Fibroblast of lung (primary cell): ENCODE measurements around the gene CNKSR2. TPM values are rescaled to one million over a fixed set of nuclear protein-coding genes. Genes with fewer than 3 reads are reported as not detected.

Source experiments
- DNase-seq, 2 donors: peaks; one replicate each; pipeline versions ENCODE4 v3.0.0 to v3.0.0-alpha.2; 2010; ENCODE audit warnings: low read depth in 2 of 2
- H2AFZ ChIP-seq: 2 replicates; pipeline ENCODE4 v1.5.1; 2012; ENCODE audit warnings: low read length, control low read depth, inconsistent platforms
- H3K27ac ChIP-seq: 2 replicates; pipeline ENCODE4 v1.5.1; 2011; ENCODE audit warnings: low read length, control low read depth; ENCODE audit not compliant: insufficient read depth
- H3K27me3 ChIP-seq: 2 replicates; pipeline ENCODE4 v1.5.1; 2011; ENCODE audit warnings: mild to moderate bottlenecking, low read length; ENCODE audit not compliant: control insufficient read depth, insufficient read depth
- H3K36me3 ChIP-seq: 2 replicates; pipeline ENCODE4 v1.5.1; 2011; ENCODE audit warnings: low read length; ENCODE audit not compliant: control insufficient read depth, insufficient read depth
- H3K4me1 ChIP-seq: 2 replicates; pipeline ENCODE4 v1.5.1; 2011; ENCODE audit warnings: low read length; ENCODE audit not compliant: control insufficient read depth, insufficient read depth; ENCODE audit errors: extremely low read depth
- H3K4me2 ChIP-seq: 2 replicates; pipeline ENCODE4 v1.5.1; 2011; ENCODE audit warnings: low read length, control low read depth; ENCODE audit not compliant: insufficient read depth; ENCODE audit errors: extremely low read depth
- H3K4me3 ChIP-seq, 4 experiments: fragments of 200-600 bp in 1 of 4; sonication (generic) in 1 of 4; replicated peaks in 1 of 4; 2 replicates each; pipeline ENCODE4 v1.5.1; 2011 to 2016; ENCODE audit warnings: low read length in 4 of 4, low read depth in 3 of 4, mild to moderate bottlenecking in 3 of 4, control low read depth in 2 of 4, inconsistent platforms in 1 of 4, mixed read lengths in 1 of 4; ENCODE audit not compliant: insufficient read depth in 1 of 4; ENCODE audit errors: control extremely low read depth in 1 of 4
- H3K79me2 ChIP-seq: 2 replicates; pipeline ENCODE4 v1.5.1; 2012; ENCODE audit warnings: mild to moderate bottlenecking, low read length, inconsistent platforms; ENCODE audit not compliant: control insufficient read depth, insufficient read depth
- H3K9ac ChIP-seq: 2 replicates; pipeline ENCODE4 v1.5.1; 2011; ENCODE audit warnings: mild to moderate bottlenecking, low read length, control low read depth; ENCODE audit not compliant: insufficient read depth
- H3K9me3 ChIP-seq: 2 replicates; pipeline ENCODE4 v1.5.1; 2012; ENCODE audit warnings: low read depth, low read length; ENCODE audit not compliant: control insufficient read depth, insufficient read depth
- H4K20me1 ChIP-seq: 2 replicates; pipeline ENCODE4 v1.5.1; 2011; ENCODE audit warnings: low read length; ENCODE audit not compliant: control insufficient read depth, insufficient read depth; ENCODE audit errors: extremely low read depth
- CTCF ChIP-seq, 2 donors: IDR thresholded peaks in 1 of 2; conservative IDR thresholded peaks in 1 of 2; 1 replicate in 1 of 2; 2 replicates in 1 of 2; pipeline ENCODE4 v1.5.1; 2011 to 2012; ENCODE audit warnings: low read length in 2 of 2, control low read depth in 1 of 2, inconsistent platforms in 1 of 2, low read depth in 1 of 2, mild to moderate bottlenecking in 1 of 2
- EZH2 ChIP-seq: IDR thresholded peaks from 2 replicates; pipeline ENCODE4 v1.5.1; 2012; ENCODE audit warnings: low read length, control low read depth, mild to moderate bottlenecking; ENCODE audit errors: missing control alignments
- polyA plus RNA-seq, 2 donors: library from polyadenylated mRNA; depleted of rRNA in 1 of 2; stranded (reverse) in 1 of 2; unstranded in 1 of 2; fragments of >200 nt; gene quantifications; 2 replicates each; pipeline ENCODE4 v1.2.1, GENCODE V29; 2011 to 2012; ENCODE audit warnings: missing spikeins in 1 of 2
- total RNA-seq: library from RNA; depleted of rRNA; stranded (reverse); fragments of >200 nt; gene quantifications from 2 replicates; pipeline ENCODE4 v1.2.1, GENCODE V29; 2014

Gene CNKSR2
- total and polyA plus RNA-seq, 2 donors (not counting 1 experiment from before 2014, with no cell fraction given), result 0.16 to 0.33 TPM

- H3K36me3 ChIP-seq, result no peaks in the 10 kb centered on the region
- no peak overlapping the region for H2AFZ ChIP-seq
- TF ChIP-seq CTCF (conservative IDR thresholded peaks at IDR 0.05 in 1 of 2, IDR thresholded peaks at IDR 0.05 in 1 of 2; ENCODE audit: low read depth in 1 of 2, low read length in 2 of 2) (no peak), EZH2 (no peak)
These were observed 285.9 kb downstream of the CNKSR2 start for GRCh38 chrX:21660156-21660555.

GRCh38 chrX:21661316-21661715 is 287.1 kb downstream of the CNKSR2 start:
- H3K4me3 ChIP-seq, result no peak overlapping the region
- no peaks in the 10 kb centered on the region for H4K20me1 ChIP-seq
- H3K9ac ChIP-seq, result no peak overlapping the region
- H3K36me3 ChIP-seq, result no peaks in the 10 kb centered on the region
- no peaks in the 10 kb centered on the region for H3K79me2 ChIP-seq
- H2AFZ ChIP-seq, result no peak overlapping the region
- no peak for DNase-seq
- no peak overlapping the region for H3K27ac ChIP-seq
- no peaks in the 10 kb centered on the region for H3K9me3 ChIP-seq
- H3K4me1 ChIP-seq, result no peaks in the 10 kb centered on the region
- H3K27me3 ChIP-seq, result no peaks in the 10 kb centered on the region
- no peak for TF ChIP-seq EZH2
- no peak for TF ChIP-seq CTCF (conservative IDR thresholded peaks at IDR 0.05 in 1 of 2, IDR thresholded peaks at IDR 0.05 in 1 of 2; ENCODE audit: low read depth in 1 of 2, low read length in 2 of 2)
- H3K4me2 ChIP-seq, result no peak overlapping the region

More at GRCh38 chrX:21660156-21660555, 285.9 kb downstream of the CNKSR2 start:
- Histone ChIP-seq H3K4me3 (no peak overlapping the region), H3K27me3 (no peaks in the 10 kb centered on the region), H3K4me1 (no peaks in the 10 kb centered on the region), H3K4me2 (no peak overlapping the region), H3K9ac (no peak overlapping the region), H3K79me2 (no peaks in the 10 kb centered on the region), H3K27ac (no peak overlapping the region), H3K9me3 (no peaks in the 10 kb centered on the region), H4K20me1 (no peaks in the 10 kb centered on the region)
- no peak for DNase-seq

- no peaks in the 10 kb centered on the region for H3K27me3 ChIP-seq
- DNase-seq, result no peak
These were observed 288.5 kb downstream of the CNKSR2 start for GRCh38 chrX:21662761-21663160.

More at GRCh38 chrX:21662761-21663160, 288.5 kb downstream of the CNKSR2 start:
- H3K79me2 ChIP-seq, result no peaks in the 10 kb centered on the region
- no peak overlapping the region for H3K4me3 ChIP-seq
- H3K4me2 ChIP-seq, result no peak overlapping the region
- H2AFZ ChIP-seq, result no peak overlapping the region
- no peaks in the 10 kb centered on the region for H3K4me1 ChIP-seq
- H3K36me3 ChIP-seq, result no peaks in the 10 kb centered on the region
- TF ChIP-seq EZH2, result no peak
- TF ChIP-seq CTCF (conservative IDR thresholded peaks at IDR 0.05 in 1 of 2, IDR thresholded peaks at IDR 0.05 in 1 of 2; ENCODE audit: low read depth in 1 of 2, low read length in 2 of 2), result no peak
- no peak overlapping the region for H3K27ac ChIP-seq
- H4K20me1 ChIP-seq, result no peaks in the 10 kb centered on the region
- no peaks in the 10 kb centered on the region for H3K9me3 ChIP-seq
- H3K9ac ChIP-seq, result no peak overlapping the region
